ENCODE results near the gene RRM2.
A peak's percentile ranks its signal among the peaks of the same experiment; 100 is the strongest.

Gene RRM2

DNA sequence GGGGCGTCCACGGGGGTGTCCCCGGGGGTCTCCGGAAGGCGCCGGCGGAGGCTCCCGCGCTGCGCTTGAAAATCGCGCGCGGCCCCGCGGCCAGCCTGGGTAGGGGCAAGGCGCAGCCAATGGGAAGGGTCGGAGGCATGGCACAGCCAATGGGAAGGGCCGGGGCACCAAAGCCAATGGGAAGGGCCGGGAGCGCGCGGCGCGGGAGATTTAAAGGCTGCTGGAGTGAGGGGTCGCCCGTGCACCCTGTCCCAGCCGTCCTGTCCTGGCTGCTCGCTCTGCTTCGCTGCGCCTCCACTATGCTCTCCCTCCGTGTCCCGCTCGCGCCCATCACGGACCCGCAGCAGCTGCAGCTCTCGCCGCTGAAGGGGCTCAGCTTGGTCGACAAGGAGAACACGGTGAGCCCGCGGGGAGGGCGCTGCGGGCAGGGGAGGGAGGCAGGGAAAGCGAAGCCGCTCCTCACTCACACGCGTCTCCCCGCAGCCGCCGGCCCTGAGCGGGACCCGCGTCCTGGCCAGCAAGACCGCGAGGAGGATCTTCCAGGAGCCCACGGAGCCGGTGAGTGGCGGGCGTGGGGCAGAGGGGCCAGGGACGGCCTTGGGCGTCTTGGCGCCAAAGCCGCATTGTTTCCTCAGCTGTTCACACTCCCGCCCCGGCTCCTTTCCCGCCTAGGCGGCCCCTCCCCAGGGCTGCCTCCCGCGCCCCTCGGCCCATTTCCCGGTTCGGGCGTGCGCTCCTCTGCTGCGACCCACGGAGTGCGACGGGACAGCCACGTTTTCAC lies at the start of gene RRM2:
Gene RRM2, plus strand, starts transcription at position 240 of the 781 bp plus-strand sequence. Its CDS starts 60 bp downstream, at position 300.
- DNase-seq: peak; percentile 88

DNA sequence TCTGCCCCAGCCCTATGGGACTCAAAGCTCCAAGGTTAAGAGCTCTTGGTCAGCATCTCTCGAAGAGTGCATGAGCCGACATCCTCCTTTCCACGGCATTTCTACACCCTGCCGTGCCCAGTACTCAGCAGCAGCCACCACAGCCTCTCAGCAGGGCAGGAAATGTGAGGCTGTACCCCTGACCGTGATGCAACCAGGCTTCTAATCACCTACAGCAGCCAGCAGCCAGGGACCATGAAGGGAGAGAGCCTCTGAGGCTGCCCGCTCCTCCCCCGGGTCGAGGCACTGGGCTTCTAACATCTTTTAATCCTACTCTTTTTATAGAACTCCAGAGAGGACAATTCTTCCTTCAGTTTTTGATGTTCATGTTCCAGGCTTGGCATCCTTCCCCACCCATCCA lies 48.8 kb upstream of the RRM2 start:
- DNase-seq: no peak

DNA sequence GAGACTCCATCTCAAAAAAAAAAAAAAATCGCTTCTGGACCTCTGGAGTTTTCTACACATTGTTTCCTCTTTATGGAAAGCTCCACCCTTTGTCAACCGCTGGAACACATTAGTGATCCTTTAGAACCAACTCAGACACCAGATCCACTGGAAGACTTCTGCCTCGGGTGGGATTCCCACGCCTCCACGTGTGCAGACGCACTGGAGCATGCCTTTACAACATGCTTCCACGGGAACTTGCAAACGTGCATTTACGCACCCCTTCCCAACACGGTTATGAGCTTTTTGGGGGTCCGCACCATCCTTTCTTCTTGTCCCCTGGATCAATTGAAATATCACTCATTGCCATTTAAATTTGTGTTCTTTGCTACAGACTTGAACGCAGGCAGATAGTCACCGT lies 47.4 kb upstream of the RRM2 start:
- DNase-seq: no peak

DNA sequence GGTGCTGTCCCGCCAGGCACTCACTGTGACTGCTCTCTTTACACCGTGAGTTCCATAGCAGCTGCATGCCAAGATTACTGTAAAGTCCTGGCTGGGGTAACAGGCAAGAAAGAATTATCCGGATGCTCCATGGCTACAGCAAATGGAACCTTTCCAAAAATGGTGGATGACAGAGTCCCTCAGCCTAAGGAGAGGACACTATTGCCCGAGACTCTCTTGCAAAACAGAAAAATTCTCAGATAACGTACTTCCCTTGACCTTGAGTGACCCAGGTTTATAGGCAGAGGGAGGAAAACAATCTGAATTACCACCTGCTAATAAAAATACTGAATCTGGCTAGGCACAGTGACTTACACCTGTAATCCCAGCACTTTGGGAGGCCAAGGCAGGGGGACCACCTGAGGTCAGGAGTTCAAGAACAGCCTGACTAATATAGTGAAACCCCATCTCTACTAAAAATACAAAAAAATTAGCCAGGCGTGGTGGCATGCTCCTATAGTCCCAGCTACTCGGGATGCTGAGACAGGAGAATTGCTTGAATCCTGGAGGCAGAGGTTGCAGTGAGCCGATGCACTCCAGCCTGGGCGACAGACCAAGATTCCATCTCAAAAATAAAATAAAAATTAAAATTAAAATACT lies 46.8 kb upstream of the RRM2 start:
- DNase-seq: no peak

DNA sequence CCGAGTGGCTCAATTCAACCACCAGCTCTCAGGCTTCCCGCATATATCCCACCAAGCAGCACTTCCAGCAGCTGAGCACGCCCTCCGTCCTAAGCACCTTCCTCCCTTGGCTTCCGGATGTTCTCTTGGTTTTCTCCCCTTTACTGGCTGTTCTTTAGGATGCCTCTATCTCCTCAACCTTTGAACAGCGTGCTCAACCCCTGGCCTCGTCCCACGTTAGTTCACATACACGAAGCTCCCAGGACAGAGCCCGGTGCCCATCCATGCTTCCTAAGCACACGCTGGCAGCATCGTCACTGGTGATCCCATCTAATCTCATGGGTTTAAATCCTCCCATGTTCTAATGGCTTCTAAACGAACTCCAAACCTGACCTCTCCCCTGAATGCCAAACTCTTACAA lies 46.0 kb upstream of the RRM2 start:
- no peak for DNase-seq

DNA sequence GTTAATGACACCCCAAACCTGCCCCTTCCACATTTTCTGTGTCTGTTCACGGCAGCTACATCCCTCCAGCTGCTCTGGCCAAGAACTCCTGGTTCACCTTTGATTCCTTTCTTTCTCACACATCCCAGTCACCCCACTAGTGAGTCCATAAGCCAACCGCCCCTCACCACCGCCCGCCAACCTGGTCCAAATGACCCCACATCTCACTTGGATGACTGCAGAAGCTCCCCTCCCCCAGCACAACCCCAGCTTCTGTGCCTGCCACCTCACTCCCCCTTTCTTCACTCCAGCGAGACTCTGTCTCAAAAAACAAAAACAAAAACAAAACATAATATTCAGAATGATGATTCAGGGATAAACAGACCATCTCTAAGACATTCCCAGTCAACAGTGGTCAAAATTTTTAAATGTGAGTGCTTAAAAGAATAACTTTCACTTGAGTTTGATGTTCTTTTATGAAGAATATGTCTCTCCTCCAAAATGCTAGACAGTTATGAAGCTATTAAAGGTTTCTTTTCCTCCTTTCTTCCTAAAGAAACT lies 45.5 kb upstream of the RRM2 start:
- no peak for DNase-seq

DNA sequence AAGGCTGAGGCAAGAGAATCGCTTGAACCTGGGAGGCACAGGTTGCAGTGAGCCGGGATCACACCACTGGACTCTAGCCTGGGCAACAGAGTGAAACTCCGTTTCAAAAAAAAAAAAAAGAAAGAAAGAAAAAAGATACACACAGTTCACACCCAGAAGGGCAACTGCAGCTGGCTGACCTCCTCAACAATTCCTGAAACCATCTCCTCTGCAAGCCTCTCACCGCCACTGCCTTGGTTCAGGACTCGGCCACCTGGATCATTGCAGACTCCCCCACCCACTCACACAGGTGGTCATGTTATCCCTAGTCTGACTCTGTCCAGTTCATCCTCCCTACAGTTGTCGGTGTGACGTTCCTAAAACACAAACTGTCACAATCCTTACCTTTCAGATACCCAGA lies 44.5 kb upstream of the RRM2 start:
- no peak for DNase-seq

DNA sequence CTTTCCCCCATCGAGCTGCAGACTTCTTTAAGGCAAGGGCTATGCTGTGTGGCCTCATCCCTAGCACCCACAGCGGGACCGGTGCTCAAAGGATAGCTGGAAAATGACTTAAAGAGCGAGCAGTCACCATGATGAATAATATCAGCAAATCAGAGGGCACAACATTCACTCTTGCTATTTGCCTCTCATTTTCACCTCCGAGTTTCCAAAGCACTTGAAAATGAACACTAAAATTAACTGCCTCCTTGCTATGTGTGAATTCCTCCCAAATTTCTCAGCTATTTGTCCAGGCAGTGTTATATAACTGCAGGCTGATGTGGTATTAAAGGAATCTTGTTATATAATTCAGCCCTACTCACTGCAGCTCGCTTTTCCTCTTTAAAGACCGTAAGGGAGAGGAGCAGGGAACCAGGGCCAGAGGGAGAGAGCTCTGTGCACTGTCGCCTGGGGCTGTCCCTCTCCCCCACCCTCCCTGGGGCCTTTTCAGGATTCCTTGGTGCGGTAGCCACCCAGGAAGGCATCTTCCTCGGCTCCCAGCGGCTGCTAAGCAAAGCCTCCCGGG lies 43.8 kb upstream of the RRM2 start:
- no peak for DNase-seq

DNA sequence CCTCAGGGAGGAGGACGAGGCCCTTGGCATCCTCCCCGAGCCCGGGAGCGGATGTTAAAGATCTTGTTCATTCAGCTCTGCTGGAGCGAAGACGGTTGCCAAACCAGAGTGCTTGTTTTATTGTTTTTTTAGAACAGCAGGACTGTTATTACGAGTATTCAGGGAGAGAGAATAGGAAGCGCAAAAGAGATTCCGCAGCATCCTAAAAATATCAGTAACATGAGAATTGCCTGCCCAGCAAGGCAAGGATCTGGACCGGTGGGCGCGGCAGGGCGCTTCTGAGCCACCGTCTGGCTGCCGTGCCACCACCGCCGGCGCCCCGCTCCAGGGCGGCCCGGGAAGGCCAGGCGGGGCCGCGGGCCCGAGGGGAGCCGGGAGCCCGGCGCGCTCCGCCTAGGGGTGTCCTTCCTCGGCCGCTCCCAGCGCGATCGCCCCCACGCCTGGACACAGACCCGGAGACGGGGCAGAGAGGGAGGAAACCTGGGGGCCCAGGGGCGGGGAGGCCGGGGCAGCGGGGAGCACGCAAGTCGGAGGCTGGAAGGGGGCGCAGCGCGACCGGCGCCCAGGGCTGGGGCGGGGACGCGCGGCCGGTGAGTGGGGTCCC lies 43.2 kb upstream of the RRM2 start:
- peak; percentile 28 for DNase-seq

DNA sequence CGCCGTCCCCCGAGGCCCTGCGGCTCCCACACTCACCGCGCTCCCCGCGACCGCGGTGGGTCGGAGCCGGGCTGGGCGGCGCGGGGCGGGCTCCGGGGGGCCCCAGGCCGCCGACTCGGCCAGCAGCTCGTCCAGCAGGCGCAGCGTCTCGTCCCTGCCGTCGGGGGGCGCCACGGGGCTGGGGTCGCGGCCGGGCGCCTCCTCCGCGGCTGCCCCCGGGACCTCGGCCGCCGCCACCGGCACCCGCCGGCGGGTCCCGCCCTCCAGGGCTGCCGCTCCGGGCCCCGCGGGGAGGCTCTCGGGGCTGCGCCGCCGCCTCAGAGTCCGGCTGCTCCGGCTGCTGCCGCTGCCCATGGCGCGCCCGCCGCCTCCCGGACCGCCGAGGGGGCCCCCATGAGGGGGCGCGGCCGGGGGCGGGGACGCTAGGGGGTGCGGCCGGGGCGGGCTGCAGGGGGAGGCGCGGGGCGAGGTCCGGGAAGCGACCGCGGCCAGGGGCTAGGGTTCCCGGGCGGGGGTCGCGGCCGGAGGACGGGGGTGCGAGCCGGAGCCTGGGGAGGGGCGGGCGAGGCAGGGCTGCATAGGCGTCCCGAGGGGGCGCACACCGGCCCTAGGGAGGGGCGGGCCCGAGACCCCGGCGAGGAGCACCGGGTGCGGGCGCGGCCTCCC lies 42.5 kb upstream of the RRM2 start, which contains the start of gene CYS1:
Gene CYS1, minus strand, starts transcription at position 542 of the 666 bp plus-strand sequence. Its CDS starts 188 bp downstream, at position 354.
- DNase-seq: no peak

DNA sequence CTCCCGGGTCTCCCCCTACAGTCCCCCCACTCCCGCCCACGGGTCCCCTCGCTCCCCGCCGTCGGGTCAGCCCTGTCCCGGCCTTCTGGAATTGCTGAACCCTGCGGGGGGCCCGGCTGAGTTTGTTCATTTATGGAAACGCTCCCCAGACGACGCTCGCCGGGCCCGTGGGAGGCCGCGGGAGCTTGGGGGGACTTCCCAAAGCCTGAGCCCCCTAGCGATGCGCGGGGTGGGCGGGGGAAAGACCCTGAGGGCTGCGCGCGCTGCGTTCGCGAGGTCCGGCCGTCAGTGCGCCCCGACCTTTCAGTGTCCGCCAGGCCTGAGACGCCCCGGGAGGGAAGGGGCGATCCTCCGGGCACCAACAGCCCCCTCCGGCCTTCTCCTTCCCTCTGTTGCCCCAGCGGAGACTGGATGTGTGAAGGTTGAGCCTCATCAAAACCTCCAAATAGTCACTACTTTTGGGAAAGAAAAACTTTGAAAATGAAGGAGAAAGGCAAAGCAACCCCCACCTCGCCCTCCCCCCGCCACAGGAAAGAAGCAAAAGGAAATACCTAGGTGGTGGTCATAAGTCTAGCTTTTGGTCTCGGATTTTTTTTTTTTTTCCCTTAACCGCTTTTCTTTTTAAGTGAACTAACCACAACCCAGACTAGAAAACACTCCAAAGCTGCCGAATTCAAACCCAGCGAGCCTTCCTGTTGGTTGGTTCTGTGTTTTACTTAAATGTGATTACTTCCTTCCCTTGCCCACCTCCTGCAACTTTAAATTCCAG lies 41.8 kb upstream of the RRM2 start:
- no peak for DNase-seq

DNA sequence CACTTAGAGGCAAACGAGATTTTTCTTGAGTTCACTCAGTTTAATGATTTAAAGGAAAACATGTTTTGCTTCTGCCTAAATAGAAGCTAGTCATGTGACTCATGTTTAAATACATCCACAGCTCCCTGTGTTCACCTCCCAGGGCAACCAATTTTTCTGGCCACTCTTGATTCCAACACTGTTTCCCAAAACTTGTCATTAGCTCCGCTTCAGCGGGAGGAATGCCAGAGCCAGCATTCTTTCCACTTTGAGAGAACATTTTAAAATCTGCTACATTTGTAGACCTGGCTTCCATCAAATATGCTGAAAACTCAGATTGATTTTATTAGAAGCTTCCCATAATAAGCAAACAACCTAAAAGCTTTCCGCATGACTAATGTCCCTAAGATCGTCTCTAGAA lies 39.5 kb upstream of the RRM2 start:
- DNase-seq: no peak

DNA sequence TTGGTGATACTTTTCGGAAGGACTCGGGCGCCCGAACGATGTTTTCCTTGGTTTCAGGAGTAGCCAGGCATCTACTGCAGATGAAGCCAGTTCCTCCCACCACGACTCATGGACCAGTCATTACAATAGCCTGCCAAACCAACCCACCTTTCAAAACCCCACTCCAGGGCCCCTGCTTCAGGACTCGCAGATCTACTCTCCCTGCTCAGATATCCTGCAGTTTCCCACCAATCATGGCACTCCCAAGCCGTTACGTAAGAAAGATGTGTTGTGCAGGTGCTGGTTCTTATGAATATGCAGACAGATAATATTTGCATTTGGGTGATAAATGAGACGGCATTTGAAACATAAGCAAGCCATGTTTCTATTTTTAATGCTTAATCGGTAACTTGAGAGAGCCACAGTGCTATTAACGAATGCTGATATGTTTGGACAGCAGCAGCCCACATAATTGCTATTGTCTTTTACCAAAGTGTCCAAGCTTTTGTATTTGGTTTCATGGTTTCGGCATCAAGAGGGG lies 38.8 kb upstream of the RRM2 start:
- peak; percentile 44 for DNase-seq

DNA sequence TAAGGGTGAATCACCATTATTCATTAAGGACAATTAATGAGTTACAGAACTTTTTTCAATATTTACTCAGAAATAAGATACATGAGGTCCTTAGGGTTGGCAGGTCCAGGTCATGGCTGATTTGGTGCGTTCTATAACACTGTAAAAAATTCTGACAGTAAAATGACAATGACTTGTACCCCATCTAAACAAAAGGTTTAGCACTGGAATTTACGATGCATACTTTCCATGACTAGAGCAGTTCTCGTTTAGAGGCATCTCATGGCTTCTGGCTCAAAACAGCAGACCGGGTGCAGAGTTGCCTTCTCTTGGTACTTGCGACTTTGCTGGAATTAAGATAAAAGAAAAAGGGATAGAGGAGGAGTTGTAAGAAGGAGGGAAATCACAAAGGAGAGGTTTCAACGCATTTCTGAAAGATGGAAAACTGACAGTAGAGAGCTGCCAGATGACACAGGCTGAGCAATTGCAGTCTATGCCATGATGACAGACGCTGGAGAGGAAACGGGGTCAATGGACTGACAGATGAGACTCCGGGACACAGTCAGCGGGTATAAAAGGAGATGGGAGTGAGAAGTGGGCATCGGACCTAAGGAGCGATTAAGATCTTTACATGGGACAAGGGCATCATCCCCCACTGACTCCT lies 38.2 kb upstream of the RRM2 start:
- no peak for DNase-seq

DNA sequence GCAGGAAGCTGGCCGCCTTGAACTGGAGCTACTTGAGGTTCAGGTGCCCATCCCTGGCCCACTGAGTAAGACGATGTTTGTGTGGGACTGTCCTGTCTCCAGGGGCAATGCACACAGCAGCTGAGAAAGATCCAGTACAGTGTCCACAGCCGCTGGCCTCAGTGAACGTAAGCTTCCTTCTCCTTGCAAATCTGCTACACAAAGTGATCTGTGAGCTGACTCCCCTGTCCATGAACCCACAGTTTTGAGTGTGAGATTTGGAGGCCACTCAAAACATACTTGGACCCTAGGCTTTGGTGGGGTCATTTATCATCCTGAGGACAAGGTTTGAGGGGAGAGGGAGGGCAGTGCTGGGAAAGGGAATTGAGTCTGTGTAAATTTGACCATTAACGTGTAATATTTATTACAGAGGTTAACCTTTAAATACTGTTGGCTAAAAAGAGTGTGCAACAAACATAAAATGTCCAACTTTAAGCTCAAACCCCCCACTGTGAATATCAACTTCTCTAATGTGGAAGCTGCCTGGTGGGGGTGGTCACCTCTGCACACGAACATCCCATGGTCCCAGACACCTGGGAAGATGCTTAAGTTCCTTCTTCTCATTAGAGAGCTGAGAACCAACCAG lies 37.4 kb upstream of the RRM2 start:
- DNase-seq: no peak

DNA sequence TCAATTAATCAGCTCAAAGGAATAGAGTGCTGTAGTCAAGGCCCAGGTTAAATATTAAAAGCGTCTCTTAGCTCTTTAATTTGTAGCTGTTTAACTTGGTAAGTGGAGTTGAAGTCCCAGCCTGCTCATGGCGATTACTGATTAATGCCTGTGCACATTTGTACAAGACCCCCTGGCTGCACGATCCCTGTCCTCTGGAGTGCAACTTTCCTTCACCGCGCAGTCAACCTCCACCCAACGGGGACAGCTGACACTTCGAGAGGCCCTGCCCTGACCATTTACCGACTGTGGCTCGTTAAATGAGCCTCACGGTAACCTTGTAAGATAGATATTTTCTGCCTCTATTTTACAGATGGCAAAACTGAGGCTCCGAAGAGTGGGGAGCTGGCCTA lies 36.9 kb upstream of the RRM2 start:
- DNase-seq: no peak

DNA sequence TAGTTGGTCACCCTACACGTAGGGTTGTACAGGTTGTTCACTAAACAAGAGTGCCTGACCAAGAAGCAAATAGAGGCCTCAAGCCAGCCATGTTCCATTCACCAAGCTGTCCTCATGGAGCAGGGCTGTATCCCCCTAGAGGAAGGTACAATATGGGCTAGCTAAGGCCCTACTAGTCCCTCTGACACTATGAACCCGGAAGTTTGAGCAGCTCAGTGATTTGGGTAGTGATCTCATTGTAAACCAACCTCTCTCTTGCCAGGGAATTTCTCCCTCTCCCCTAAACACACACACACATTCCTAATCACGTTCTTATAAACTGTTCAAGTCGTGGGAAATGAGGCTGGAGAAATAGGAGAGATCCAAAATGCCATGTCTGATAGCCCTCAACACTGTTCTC lies 35.6 kb upstream of the RRM2 start:
- no peak for DNase-seq

DNA sequence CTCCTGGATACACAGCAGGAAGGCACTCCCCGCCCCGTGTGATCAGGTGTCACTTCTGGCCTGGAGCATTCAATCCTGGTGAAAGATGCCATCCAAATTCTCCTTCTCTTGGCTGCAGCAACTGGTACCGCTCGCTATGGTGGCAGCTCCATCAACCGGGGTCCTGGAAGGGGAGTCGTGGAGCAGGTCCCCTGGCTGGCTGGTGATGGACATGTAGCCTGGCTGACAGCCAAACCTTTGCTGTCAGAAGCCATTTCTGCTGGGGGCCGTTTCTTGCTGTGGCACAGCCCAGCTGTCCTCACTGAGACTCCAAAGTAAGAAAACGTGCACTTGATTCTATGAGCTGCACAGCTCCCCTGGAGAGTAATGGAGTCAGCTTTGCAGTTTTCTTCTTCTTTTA lies 35.2 kb upstream of the RRM2 start:
- DNase-seq: no peak

DNA sequence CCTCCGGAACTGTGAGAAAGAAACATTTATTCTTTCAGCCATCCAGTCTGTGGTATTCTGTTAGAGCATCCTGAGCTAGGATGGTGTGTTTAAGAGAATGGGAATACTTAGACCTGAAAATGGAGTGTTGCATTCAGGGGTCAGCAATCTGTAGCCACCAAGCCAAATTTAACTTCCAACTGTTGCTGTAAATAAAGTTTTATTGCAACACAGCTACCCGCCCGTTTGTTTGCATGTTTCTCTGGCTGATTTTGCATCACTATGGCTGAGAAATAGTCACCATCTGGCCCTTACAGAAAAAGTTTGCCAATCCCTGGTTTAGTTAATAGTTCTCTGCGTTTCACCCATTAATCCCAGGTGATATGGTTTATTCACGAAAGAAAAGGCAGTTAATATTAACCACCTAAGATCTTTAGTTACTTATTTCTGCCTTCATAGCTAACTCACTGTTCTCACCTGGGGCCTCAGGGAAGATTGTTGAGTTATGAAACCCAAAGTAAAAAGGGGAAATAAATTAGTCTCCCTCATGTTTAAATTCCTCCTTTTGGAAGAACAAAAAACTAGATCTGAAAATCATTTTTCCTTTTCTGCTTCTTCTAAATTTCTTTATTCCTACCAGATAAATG lies 32.9 kb upstream of the RRM2 start:
- DNase-seq: no peak

DNA sequence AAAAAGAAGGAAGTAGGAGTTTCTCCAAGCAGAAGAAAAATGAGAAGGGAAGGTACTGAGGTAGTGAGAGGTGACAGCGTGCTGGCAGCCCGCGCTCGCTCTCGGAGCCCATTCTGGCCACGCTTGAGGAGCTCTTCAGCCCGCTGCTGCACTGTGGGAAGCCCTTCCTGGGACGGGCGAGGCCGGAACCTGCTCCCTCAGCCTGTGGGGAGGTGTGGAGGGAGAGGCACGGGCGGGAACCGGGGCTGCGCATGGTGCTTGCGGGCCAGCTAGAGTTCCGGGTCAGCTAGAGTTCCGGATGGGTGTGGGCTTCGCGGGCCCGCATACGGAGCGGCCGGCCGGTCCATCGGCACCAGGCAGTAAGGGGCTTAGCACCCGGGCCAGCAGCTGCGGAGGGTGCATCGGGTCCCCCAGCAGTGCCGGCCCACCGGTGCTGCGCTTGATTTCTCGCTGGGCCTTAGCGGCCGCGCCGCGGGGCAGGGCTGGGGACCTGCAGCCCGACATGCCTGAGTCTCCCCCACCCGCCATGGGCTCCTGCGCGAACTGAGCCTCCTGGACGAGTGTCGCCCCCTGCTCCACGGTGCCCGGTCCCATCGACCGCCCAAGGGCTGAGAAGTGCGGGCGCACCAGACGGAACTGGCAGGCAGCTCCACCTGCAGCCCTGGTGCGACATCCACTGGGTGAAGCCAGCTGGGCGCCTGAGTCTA lies 31.2 kb upstream of the RRM2 start:
- no peak for DNase-seq

All from NCI-H1105 treated with DMSO at 0.1 percent for 48 hours (cell line).